PC-9 (cell line): ENCODE measurements around the gene KIF22. TPM values are rescaled to one million over a fixed set of nuclear protein-coding genes. Genes with fewer than 3 reads are reported as not detected.

ENCODE experiments used
- BruUV-seq: library from RNA; stranded (reverse); fragments of 400-500 nt; replicated peaks from 2 replicates; lab custom pipeline; 2021; lab: Mats Ljungman, UMichigan
- CTCF ChIA-PET: fragments of 300-600 bp; sonication (Branson Sonifier 250); formaldehyde crosslinking; loops from one replicate; lab custom pipeline; 2022; ENCODE audit warnings: antibody characterized with exemption; lab: Charles Lee
- POLR2A ChIA-PET: fragments of 300-600 bp; sonication (Branson Sonifier 250); formaldehyde crosslinking; loops from one replicate; lab custom pipeline; 2022; ENCODE audit warnings: antibody characterized with exemption; ENCODE audit not compliant: unreplicated experiment; lab: Charles Lee
- DNase-seq, 2 experiments: peaks; one replicate each; pipeline versions ENCODE4 v3.0.0 to v3.0.0-alpha.2; 2015 to 2022; ENCODE audit warnings: mixed read lengths in 1 of 2
- H2AFZ ChIP-seq: fragments of 200-600 bp; sonication (generic); 2 replicates; pipeline ENCODE4 v1.8.1; 2017; ENCODE audit warnings: antibody characterized with exemption
- H3F3A ChIP-seq: fragments of 200-600 bp; sonication (generic); 2 replicates; pipeline ENCODE4 v1.8.1; 2017; ENCODE audit warnings: antibody characterized with exemption, mild to moderate bottlenecking, low read depth; ENCODE audit not compliant: insufficient read depth
- H3K27ac ChIP-seq: fragments of 200-600 bp; sonication (generic); 2 replicates; pipeline ENCODE4 v1.6.1; 2016; ENCODE audit warnings: mixed run types
- H3K27me3 ChIP-seq: fragments of 200-600 bp; sonication (generic); 2 replicates; pipeline ENCODE4 v1.6.1; 2016; ENCODE audit warnings: low read depth, mixed run types; ENCODE audit not compliant: insufficient read depth
- H3K36me3 ChIP-seq: fragments of 200-600 bp; sonication (generic); 2 replicates; pipeline ENCODE4 v1.6.1; 2016; ENCODE audit warnings: low read depth, mixed run types
- H3K4me1 ChIP-seq: fragments of 200-600 bp; sonication (generic); replicated peaks from 2 replicates; pipeline ENCODE4 v1.6.1; 2016; ENCODE audit warnings: mixed run types; ENCODE audit not compliant: insufficient read depth
- H3K4me2 ChIP-seq: fragments of 200-600 bp; sonication (generic); 2 replicates; pipeline ENCODE4 v1.6.1; 2017; ENCODE audit warnings: mixed run types
- H3K4me3 ChIP-seq: fragments of 200-600 bp; sonication (generic); 2 replicates; pipeline ENCODE4 v1.6.1; 2016; ENCODE audit warnings: mixed run types
- H3K79me2 ChIP-seq: fragments of 200-600 bp; sonication (generic); 2 replicates; pipeline ENCODE4 v1.6.1; 2017; ENCODE audit warnings: low read depth, mixed run types
- H3K9me2 ChIP-seq: fragments of 200-600 bp; sonication (generic); 2 replicates; pipeline ENCODE4 v1.8.1; 2017; ENCODE audit warnings: mild to moderate bottlenecking; ENCODE audit not compliant: insufficient read depth
- H3K9me3 ChIP-seq: fragments of 200-600 bp; sonication (generic); 2 replicates; pipeline ENCODE4 v1.8.1; 2016; ENCODE audit warnings: low read depth; ENCODE audit not compliant: insufficient read depth
- H4K20me1 ChIP-seq: fragments of 200-600 bp; sonication (generic); 2 replicates; pipeline ENCODE4 v1.8.1; 2017; ENCODE audit not compliant: insufficient read depth
- EZH2 ChIP-seq: fragments of 200-600 bp; sonication (generic); IDR thresholded peaks from 2 replicates; pipeline ENCODE4 v1.8.0; 2017; ENCODE audit warnings: antibody characterized with exemption, low read depth
- intact Hi-C: fragments of 100-400 bp; cut with micrococcal nuclease; formaldehyde crosslinking; loops from one replicate; pipeline ENCODE4 v1.10.0; 2022; ENCODE audit not compliant: unreplicated experiment
- total RNA-seq: library from RNA; stranded (reverse); gene quantifications from 2 replicates; pipeline ENCODE4 v1.2.3, GENCODE V29; 2021
- TF ChIP-seq, protein P1 (sequence below): fragments of 200-600 bp; sonication (generic); conservative IDR thresholded peaks from 2 replicates; pipeline ENCODE4 v1.6.1; 2017; ENCODE audit warnings: mixed run types, antibody characterized with exemption, mild to moderate bottlenecking, moderate library complexity

KIF22 gene
- total RNA-seq, 1 experiment from 2014 or later = 179 TPM

DNA sequence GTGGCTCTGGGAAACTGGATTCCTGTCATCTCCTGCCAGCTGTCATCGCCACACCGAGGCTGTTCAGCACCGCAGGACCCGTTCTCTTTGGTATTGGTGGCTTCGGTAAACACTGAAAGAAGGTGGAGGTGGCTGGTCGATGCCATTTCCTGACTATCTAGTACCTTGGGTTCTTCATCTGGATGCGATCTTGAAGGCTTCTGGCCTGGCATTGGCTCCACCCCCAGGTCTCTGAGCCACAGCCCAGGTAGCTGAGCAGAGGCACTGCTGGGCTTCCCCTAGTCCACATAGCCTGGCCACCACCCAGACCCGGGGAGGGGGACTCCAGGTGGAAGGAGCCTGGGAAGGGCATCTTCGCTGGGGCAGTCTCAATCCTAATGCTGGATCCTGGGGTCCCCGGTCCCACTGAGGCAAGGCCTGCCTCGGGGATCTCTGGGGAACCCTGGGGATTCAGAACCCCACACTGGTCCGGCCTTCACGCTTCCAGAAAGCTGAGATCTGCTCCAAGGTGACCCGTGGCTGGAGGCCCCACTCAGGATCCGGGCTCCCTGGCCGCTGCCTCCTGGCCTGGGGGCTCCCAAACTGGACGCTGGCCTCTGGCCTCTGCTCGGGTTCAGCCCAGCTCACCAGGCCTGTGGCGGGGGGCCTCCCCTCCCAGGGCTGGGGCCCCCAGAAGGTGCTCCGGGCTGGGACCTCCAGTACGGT, 46.6 kb upstream of the KIF22 start:
- Histone ChIP-seq H4K20me1 (no peaks in the 10 kb centered on the region), H3K79me2 (no peaks in the 10 kb centered on the region), H3K4me3 (no peak overlapping the region), H3K27ac (no peak overlapping the region), H3K4me2 (no peak overlapping the region), H2AFZ (no peak overlapping the region), H3K36me3 (no peaks in the 10 kb centered on the region), H3K9me2 (no peaks in the 10 kb centered on the region), H3K9me3 (no peaks in the 10 kb centered on the region), H3K4me1 (peaks cover under 1% of the 10 kb centered on the region), H3K27me3 (no peaks in the 10 kb centered on the region), H3F3A (peaks cover 8% of the 10 kb centered on the region; the same call in 1 of the 2 replicates)
- TF ChIP-seq EZH2 = no peak
- TF ChIP-seq, protein P1, sequence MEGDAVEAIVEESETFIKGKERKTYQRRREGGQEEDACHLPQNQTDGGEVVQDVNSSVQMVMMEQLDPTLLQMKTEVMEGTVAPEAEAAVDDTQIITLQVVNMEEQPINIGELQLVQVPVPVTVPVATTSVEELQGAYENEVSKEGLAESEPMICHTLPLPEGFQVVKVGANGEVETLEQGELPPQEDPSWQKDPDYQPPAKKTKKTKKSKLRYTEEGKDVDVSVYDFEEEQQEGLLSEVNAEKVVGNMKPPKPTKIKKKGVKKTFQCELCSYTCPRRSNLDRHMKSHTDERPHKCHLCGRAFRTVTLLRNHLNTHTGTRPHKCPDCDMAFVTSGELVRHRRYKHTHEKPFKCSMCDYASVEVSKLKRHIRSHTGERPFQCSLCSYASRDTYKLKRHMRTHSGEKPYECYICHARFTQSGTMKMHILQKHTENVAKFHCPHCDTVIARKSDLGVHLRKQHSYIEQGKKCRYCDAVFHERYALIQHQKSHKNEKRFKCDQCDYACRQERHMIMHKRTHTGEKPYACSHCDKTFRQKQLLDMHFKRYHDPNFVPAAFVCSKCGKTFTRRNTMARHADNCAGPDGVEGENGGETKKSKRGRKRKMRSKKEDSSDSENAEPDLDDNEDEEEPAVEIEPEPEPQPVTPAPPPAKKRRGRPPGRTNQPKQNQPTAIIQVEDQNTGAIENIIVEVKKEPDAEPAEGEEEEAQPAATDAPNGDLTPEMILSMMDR = no peak
- DNase-seq = no peak
- POLR2A ChIA-PET = no interaction called here
- CTCF ChIA-PET = no interaction called here
- BruUV-seq = no TSS peak
- intact Hi-C loops = no loop called here

DNA sequence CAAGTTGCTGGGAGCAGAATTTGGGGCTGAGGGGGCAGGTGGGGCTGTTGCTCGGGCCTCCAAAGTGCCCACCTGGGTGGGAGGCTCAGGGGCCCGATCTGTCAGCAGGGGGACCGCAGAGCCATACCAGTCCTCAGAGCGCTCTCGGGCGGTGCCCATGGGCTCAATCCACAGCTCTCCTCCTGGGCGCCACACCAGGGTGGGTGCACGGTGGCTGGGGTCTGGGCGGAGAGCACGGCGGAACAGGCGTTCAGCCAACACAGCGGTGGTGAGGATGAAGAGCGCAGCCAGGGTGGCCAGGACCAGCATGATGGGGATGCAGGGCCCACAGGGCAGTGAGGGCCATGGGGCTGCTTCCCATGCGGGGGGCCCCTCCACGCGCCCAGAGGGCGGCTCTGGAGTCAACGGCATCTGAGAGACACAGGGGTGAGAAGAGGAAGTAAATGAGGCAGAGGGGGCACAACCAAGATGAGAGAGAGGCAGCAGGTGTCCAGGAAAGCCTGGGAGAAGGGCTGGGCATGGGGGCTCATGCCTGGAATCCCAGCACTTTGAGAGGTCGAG, 45.9 kb upstream of the KIF22 start:
- H3K79me2 ChIP-seq = no peaks in the 10 kb centered on the region
- no peak overlapping the region for H2AFZ ChIP-seq
- intact Hi-C loops = no loop called here
- no peak overlapping the region for H3K4me3 ChIP-seq
- no peak for DNase-seq
- TF ChIP-seq EZH2 = no peak
- TF ChIP-seq, protein P1 = no peak
- ChIA-PET POLR2A (no interaction called here), CTCF (no interaction called here)
- H3K27ac ChIP-seq = no peak overlapping the region
- H3K36me3 ChIP-seq = no peaks in the 10 kb centered on the region
- H3K4me2 ChIP-seq = no peak overlapping the region
- H3K9me3 ChIP-seq = no peaks in the 10 kb centered on the region
- no peaks in the 10 kb centered on the region for H3K4me1 ChIP-seq
- H3F3A ChIP-seq = peaks cover 8% of the 10 kb centered on the region; the same call in 1 of the 2 replicates
- BruUV-seq = no TSS peak
- no peaks in the 10 kb centered on the region for H4K20me1 ChIP-seq
- no peaks in the 10 kb centered on the region for H3K9me2 ChIP-seq
- H3K27me3 ChIP-seq = no peaks in the 10 kb centered on the region

DNA sequence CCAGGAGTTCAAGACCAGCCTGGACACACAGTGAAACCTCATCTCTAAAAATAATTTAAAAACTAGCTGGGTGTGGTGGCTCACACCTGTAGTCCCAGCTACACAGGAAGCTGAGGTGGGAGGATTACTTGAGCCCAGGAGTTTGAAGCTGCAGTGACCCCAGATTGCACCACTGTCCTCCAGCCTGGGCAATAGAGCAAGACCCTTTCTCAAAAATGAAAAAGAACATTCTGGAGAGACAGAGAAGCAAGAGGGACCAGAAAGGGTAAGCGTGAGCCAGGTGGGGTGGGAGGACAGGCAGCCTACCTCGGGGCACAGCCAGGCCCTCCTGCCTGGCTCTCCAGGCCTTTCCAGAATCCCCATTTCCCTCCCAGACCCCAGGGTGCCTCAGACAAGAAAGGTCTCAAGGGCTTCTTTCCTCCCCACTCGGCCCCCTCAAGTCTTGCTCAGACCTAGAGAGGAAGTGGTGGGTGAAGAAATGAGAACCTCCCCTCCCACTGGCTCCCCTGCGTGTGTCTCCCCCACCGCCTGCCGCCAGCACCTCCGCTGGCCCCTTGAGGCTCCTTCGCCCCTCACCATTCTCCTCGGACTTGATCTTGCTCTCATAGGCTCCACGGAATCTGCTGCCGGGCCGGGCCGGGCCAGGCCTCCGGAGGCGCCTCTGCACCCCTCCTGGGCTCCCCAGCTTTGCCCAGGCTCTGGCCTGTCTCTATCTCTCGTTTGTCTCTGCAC, 45.3 kb upstream of the KIF22 start:
- no TSS peak for BruUV-seq
- no peak overlapping the region for H3K4me2 ChIP-seq
- intact Hi-C loops = no loop called here
- no peaks in the 10 kb centered on the region for H4K20me1 ChIP-seq
- no peak for DNase-seq
- no peaks in the 10 kb centered on the region for H3K9me3 ChIP-seq
- TF ChIP-seq, protein P1 = no peak
- no peak for TF ChIP-seq EZH2
- H3K9me2 ChIP-seq = no peaks in the 10 kb centered on the region
- no peaks in the 10 kb centered on the region for H3K4me1 ChIP-seq
- ChIA-PET POLR2A (no interaction called here), CTCF (no interaction called here)
- H3K79me2 ChIP-seq = no peaks in the 10 kb centered on the region
- no peak overlapping the region for H3K4me3 ChIP-seq
- no peaks in the 10 kb centered on the region for H3K27me3 ChIP-seq
- H2AFZ ChIP-seq = no peak overlapping the region
- no peak overlapping the region for H3K27ac ChIP-seq
- no peaks in the 10 kb centered on the region for H3K36me3 ChIP-seq
- H3F3A ChIP-seq = peaks cover 8% of the 10 kb centered on the region; the same call in 1 of the 2 replicates
